ENCODE results near the gene USP38.

GRCh38 chr4:143270256-143270838 is 85.6 kb downstream of the USP38 start:
- TF ChIP-seq, protein P1, sequence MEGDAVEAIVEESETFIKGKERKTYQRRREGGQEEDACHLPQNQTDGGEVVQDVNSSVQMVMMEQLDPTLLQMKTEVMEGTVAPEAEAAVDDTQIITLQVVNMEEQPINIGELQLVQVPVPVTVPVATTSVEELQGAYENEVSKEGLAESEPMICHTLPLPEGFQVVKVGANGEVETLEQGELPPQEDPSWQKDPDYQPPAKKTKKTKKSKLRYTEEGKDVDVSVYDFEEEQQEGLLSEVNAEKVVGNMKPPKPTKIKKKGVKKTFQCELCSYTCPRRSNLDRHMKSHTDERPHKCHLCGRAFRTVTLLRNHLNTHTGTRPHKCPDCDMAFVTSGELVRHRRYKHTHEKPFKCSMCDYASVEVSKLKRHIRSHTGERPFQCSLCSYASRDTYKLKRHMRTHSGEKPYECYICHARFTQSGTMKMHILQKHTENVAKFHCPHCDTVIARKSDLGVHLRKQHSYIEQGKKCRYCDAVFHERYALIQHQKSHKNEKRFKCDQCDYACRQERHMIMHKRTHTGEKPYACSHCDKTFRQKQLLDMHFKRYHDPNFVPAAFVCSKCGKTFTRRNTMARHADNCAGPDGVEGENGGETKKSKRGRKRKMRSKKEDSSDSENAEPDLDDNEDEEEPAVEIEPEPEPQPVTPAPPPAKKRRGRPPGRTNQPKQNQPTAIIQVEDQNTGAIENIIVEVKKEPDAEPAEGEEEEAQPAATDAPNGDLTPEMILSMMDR (IDR thresholded peaks at IDR 0.05) = no peak
- TF ChIP-seq POLR2A (IDR thresholded peaks at IDR 0.05) (no peak), EP300 (IDR thresholded peaks at IDR 0.05) (no peak)
